Hepatocyte (in vitro differentiated cells): Measurements from ENCODE around the gene ZSWIM4.

Source experiments
- CTCF ChIP-seq: fragments of 200-600 bp; sonication (generic); IDR thresholded peaks from 2 replicates; pipeline ENCODE4 v1.5.1; 2016; ENCODE audit warnings: antibody characterized with exemption, mild to moderate bottlenecking; ENCODE audit not compliant: poor library complexity
- EZH2phosphoT487 ChIP-seq: fragments of 200-600 bp; sonication (generic); IDR thresholded peaks from one replicate; pipeline ENCODE4 v1.6.1; 2018; ENCODE audit warnings: antibody characterized with exemption, mild to moderate bottlenecking, low read depth, moderate library complexity; ENCODE audit not compliant: unreplicated experiment, severe bottlenecking

GRCh38 chr19:13797870-13798269 is 2.6 kb downstream of the ZSWIM4 start:
- TF ChIP-seq CTCF (no peak), EZH2phosphoT487 (no peak)
